Activated B cell treated with CpG ODN at 0.5 μM for 24 hours (primary cell): ENCODE results near the gene IGF1. TPM values are rescaled to one million over a fixed set of nuclear protein-coding genes. Genes with fewer than 3 reads are reported as not detected.

ENCODE experiments used
- ATAC-seq: fragments of 200-7000 bp; cut with Tn5 transposase; one replicate; pipeline ENCODE4 v1.10.0; 2021; ENCODE audit warnings: low read depth, mild to moderate bottlenecking, moderate library complexity
- CTCF ChIA-PET: fragments of 350-600 bp; sonication (Branson Sonifier 250); formaldehyde crosslinking; loops from one replicate; lab custom pipeline; 2021; ENCODE audit warnings: antibody characterized with exemption; lab: Charles Lee
- POLR2A ChIA-PET: fragments of 350-600 bp; sonication (Branson Sonifier 250); formaldehyde crosslinking; loops from one replicate; lab custom pipeline; 2021; ENCODE audit warnings: antibody characterized with exemption; lab: Charles Lee
- DNase-seq: peaks from one replicate; pipeline ENCODE4 v3.0.0; 2022
- H3K27ac Mint-ChIP-seq: one replicate; pipeline ENCODE4 v1.8.0; 2020; ENCODE audit warnings: mixed read lengths
- H3K27me3 Mint-ChIP-seq: one replicate; pipeline ENCODE4 v1.8.0; 2021; ENCODE audit warnings: mixed read lengths
- H3K36me3 Mint-ChIP-seq: one replicate; pipeline ENCODE4 v1.8.0; 2021; ENCODE audit warnings: low read depth, mixed read lengths
- H3K4me1 Mint-ChIP-seq: one replicate; pipeline ENCODE4 v1.8.0; 2021; ENCODE audit warnings: mixed read lengths
- H3K4me3 Mint-ChIP-seq: one replicate; pipeline ENCODE4 v1.8.0; 2020; ENCODE audit warnings: mild to moderate bottlenecking, mixed read lengths
- H3K9me3 Mint-ChIP-seq: one replicate; pipeline ENCODE4 v1.8.0; 2020; ENCODE audit warnings: mixed read lengths
- intact Hi-C: fragments of 100-400 bp; cut with micrococcal nuclease; formaldehyde crosslinking; loops from one replicate; pipeline ENCODE4 v1.15.1; 2024
- total RNA-seq: library from RNA; stranded (reverse); gene quantifications from 2 replicates; pipeline ENCODE4 v1.2.3, GENCODE V29; 2022
- TF ChIP-seq, protein P1 (sequence below): fragments of 200-600 bp; IDR thresholded peaks from one replicate; pipeline ENCODE4 v1.8.0; 2022; ENCODE audit warnings: antibody characterized with exemption, mild to moderate bottlenecking

Gene IGF1
- total RNA-seq, 1 donor from 2014 or later = not detected

DNA sequence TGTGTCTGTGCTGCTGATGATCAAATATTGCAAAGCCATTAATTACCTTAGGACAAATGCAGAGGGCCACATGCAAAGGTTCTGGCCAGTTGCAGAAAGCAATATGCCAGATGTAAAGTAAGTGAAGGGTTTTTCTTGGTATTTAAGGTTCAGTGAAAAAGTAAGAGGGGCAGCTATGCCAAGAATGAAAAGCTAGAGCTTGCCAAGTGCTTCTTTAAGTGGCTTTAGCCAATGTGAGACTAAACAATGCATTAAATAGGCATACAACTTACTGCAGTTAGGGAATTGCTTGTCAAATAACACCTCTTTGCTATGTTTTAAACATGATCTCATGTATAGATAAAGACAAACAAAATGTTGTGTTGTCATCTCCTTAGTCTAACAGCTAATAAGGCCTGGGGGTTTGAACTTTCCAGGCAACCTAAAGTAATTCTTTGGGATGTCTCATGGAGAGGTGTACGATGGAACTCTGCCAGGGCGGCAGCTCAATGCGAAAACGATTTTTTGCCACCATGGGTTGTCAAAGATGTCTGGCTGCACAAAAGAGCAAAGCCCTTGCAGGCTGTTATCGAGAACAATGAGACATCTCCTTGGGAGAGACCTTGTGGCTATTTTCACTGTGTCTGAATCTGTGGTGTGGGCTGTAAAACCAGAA lies 12.0 kb downstream of the IGF1 start:
- ChIA-PET POLR2A (no interaction called here), CTCF (no interaction called here)
- intact Hi-C loops = no loop called here
- Mint-ChIP-seq H3K4me1 (no peaks in the 10 kb centered on the region), H3K27ac (no peak overlapping the region), H3K27me3 (peaks cover 6% of the 10 kb centered on the region), H3K4me3 (no peak overlapping the region), H3K36me3 (no peaks in the 10 kb centered on the region), H3K9me3 (no peaks in the 10 kb centered on the region)
- ATAC-seq (no peak), DNase-seq (no peak)
- TF ChIP-seq, protein P1, sequence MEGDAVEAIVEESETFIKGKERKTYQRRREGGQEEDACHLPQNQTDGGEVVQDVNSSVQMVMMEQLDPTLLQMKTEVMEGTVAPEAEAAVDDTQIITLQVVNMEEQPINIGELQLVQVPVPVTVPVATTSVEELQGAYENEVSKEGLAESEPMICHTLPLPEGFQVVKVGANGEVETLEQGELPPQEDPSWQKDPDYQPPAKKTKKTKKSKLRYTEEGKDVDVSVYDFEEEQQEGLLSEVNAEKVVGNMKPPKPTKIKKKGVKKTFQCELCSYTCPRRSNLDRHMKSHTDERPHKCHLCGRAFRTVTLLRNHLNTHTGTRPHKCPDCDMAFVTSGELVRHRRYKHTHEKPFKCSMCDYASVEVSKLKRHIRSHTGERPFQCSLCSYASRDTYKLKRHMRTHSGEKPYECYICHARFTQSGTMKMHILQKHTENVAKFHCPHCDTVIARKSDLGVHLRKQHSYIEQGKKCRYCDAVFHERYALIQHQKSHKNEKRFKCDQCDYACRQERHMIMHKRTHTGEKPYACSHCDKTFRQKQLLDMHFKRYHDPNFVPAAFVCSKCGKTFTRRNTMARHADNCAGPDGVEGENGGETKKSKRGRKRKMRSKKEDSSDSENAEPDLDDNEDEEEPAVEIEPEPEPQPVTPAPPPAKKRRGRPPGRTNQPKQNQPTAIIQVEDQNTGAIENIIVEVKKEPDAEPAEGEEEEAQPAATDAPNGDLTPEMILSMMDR = no peak

DNA sequence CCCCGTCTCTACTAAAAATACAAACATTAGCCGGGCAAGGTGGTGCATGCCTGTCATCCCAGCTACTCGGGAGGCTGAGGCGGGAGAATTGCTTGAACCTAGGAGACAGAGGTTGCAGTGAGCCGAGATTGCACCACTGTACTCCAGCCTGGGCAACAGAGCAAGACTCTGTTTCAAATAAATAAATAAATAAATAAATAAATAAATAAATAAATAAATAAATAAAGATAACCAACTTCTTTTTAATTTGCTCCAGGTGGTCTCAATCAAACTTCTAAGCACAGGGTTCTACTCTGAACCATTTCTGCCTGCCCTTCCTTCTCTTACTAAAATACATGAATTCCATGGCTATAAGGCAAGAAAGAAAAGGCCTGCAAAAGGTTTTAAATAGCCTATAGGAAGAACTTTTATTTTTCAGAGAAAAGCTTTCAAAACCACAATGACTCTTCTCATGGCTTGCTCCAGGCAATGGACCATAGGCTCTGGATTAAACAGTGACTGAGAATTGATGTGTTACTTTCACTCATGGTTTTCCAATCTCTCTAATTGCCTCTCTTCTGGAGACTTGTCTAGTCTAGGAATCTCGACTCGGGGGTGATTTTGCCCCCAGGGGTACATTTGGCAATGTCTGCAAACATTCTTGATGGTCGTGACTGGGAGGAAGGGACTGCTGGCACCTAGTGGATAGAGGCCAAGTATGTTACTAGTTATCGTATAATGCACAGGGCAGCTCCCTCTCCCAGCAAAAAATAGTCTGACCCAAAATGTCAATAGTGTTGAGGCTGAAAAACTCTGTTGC lies 14.4 kb downstream of the IGF1 start:
- H3K27me3 Mint-ChIP-seq = peaks cover 11% of the 10 kb centered on the region
- H3K27ac Mint-ChIP-seq = no peak overlapping the region
- intact Hi-C loops = no loop called here
- H3K36me3 Mint-ChIP-seq = no peaks in the 10 kb centered on the region
- CTCF ChIA-PET = no interaction called here
- H3K9me3 Mint-ChIP-seq = no peaks in the 10 kb centered on the region
- TF ChIP-seq, protein P1 = no peak
- H3K4me3 Mint-ChIP-seq = no peak overlapping the region
- POLR2A ChIA-PET = no interaction called here
- DNase-seq (no peak), ATAC-seq (no peak)
- H3K4me1 Mint-ChIP-seq = no peaks in the 10 kb centered on the region

- DNase-seq (no peak), ATAC-seq (no peak)
- Mint-ChIP-seq H3K27me3 (peaks cover 15% of the 10 kb centered on the region), H3K4me3 (no peak overlapping the region), H3K9me3 (no peaks in the 10 kb centered on the region), H3K4me1 (no peaks in the 10 kb centered on the region), H3K36me3 (no peaks in the 10 kb centered on the region), H3K27ac (no peak overlapping the region)
- TF ChIP-seq, protein P1 = no peak
- POLR2A ChIA-PET = no interaction called here
- intact Hi-C loops = no loop called here
- CTCF ChIA-PET = interaction anchor here (1.1 to 1.4 kb wide), 2 partner anchors 239 to 525 kb away, joined by 3 read pairs; no protein-coding TSS in a partner anchor
Measured at GRCh38 chr12:102463659-102464249, 16.6 kb downstream of the IGF1 start.

- ChIA-PET CTCF (no interaction called here), POLR2A (no interaction called here)
- no peak overlapping the region for H3K27ac Mint-ChIP-seq
- ATAC-seq (no peak), DNase-seq (no peak)
- intact Hi-C loops = no loop called here
- TF ChIP-seq, protein P1 = no peak
- H3K27me3 Mint-ChIP-seq = peaks cover 15% of the 10 kb centered on the region
- no peaks in the 10 kb centered on the region for H3K9me3 Mint-ChIP-seq
- H3K4me1 Mint-ChIP-seq = no peaks in the 10 kb centered on the region
- no peak overlapping the region for H3K4me3 Mint-ChIP-seq
- no peaks in the 10 kb centered on the region for H3K36me3 Mint-ChIP-seq
Measured at GRCh38 chr12:102462795-102463465, 17.4 kb downstream of the IGF1 start.
